Upper lobe of left lung (tissue), 4 donors: ENCODE results near the gene RERE.

Source experiments
- POLR2A ChIP-seq, 4 donors: fragments of 450-650 bp; IDR thresholded peaks; one replicate each; pipeline ENCODE4 v1.5.1; 2016 to 2017; ENCODE audit warnings: antibody characterized with exemption in 4 of 4, mild to moderate bottlenecking in 2 of 4
- TF ChIP-seq, protein P1 (sequence below), 6 experiments: fragments of 450-650 bp in 4 of 6; fragments of 200-600 bp in 2 of 6; sonication (generic) in 2 of 6; IDR thresholded peaks; one replicate each; pipeline ENCODE4 v1.5.1; 2016 to 2019; ENCODE audit warnings: antibody characterized with exemption in 6 of 6

DNA sequence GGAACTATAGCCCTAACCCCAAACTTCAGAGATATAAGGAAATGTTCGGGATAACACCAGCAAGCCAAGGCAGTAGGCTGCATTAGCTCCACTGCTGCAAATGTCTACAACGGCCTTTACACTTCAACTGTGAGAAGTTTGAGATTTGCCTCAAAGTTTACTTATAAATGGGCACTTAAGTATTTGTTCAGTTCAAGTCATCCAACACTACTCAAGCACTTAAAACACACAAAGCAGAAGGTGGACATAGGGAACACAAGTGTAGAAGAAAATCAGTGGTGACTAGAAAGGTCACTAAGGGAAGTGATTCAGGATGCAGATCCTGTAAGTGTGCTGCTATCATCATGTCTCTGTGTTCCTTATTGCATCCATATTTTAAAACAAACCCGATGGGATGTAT, 278.9 kb downstream of the RERE start:
- TF ChIP-seq POLR2A (IDR thresholded peaks at IDR 0.05): no peak
- TF ChIP-seq, protein P1, sequence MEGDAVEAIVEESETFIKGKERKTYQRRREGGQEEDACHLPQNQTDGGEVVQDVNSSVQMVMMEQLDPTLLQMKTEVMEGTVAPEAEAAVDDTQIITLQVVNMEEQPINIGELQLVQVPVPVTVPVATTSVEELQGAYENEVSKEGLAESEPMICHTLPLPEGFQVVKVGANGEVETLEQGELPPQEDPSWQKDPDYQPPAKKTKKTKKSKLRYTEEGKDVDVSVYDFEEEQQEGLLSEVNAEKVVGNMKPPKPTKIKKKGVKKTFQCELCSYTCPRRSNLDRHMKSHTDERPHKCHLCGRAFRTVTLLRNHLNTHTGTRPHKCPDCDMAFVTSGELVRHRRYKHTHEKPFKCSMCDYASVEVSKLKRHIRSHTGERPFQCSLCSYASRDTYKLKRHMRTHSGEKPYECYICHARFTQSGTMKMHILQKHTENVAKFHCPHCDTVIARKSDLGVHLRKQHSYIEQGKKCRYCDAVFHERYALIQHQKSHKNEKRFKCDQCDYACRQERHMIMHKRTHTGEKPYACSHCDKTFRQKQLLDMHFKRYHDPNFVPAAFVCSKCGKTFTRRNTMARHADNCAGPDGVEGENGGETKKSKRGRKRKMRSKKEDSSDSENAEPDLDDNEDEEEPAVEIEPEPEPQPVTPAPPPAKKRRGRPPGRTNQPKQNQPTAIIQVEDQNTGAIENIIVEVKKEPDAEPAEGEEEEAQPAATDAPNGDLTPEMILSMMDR (IDR thresholded peaks at IDR 0.05): no peak
